SHP77 treated with DMSO at 0.1 percent for 48 hours (cell line): Measurements from ENCODE around the gene PTX4.

Experiments used
- DNase-seq: peaks from one replicate; lab custom pipeline; 2025; lab: John Stamatoyannopoulos, UW

The PTX4 gene

GRCh38 chr16:1488619-1489018 lies at the start of gene PTX4:
Gene PTX4 (minus strand): TSS chr16:1488944. CDS start chr16:1488909, 35 bp downstream.
- DNase-seq = no peak

GRCh38 chr16:1537763-1538289 lies 49.1 kb upstream of the PTX4 start:
- DNase-seq = no peak

DNA sequence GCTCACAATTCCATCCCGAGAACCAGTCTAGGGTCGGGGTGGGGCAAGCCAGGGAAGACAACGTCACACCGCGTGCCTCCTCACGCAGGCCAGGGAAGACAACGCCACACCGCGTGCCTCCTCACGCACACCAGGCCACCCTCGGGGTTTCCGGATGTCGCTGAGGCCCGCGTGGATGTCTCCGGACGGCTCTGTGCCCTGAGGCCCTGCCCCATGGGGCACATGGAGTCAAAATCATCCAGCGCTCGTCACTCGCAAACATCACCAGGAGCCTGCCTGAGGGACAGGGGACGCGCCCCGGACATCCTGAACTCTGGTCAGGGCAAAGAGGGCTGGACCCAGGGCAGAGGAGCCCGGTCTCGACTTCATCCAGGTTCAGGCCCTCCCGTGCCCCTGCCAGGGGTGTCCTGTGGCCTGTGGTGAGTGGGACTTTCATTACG lies 48.4 kb upstream of the PTX4 start:
- DNase-seq = no peak

GRCh38 chr16:1536601-1537000 lies 47.9 kb upstream of the PTX4 start:
- DNase-seq = no peak

DNA sequence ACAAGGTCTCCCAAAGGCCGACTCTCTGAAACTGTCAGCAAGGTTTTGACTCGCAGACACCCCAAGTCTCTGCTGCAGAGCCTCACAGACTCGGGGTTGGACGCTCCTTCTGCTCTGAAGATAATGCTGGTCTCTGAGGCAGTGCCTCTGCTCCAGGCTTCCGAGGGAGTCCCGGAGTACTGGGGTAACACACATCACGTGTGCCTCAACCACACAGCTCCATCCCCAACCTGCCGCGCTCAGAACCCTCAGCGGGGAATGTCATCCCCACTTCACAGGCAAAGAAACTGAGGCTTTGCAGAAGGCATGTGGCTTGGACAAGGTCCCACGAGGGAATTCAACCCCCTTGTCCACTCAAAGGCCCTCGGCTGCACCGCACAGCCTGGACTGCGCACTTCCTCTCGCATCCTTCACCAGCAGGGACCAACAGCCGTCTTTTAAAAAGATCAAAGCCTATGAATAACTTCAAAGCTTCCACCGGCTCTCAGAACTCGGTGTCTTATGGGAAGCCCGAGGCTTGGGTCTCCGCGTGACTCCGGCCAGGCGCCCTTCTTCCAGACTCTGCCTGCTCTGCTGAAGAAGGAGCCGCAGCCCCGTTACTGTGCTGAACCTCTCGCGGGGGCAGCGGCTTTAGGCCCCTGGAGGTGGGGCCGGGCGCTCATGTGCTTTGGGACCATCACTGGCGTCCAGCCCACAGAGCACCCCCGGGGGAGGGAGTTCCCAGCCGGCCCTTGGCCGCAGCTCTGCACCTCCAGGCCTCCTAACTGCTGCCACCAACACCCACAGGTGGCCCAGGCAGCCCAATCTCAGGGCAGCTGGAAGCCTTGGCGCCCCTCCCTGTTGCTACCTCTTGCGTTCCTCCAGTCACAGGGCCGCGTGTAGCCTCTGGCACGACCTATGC lies 46.9 kb upstream of the PTX4 start:
- no peak for DNase-seq

DNA sequence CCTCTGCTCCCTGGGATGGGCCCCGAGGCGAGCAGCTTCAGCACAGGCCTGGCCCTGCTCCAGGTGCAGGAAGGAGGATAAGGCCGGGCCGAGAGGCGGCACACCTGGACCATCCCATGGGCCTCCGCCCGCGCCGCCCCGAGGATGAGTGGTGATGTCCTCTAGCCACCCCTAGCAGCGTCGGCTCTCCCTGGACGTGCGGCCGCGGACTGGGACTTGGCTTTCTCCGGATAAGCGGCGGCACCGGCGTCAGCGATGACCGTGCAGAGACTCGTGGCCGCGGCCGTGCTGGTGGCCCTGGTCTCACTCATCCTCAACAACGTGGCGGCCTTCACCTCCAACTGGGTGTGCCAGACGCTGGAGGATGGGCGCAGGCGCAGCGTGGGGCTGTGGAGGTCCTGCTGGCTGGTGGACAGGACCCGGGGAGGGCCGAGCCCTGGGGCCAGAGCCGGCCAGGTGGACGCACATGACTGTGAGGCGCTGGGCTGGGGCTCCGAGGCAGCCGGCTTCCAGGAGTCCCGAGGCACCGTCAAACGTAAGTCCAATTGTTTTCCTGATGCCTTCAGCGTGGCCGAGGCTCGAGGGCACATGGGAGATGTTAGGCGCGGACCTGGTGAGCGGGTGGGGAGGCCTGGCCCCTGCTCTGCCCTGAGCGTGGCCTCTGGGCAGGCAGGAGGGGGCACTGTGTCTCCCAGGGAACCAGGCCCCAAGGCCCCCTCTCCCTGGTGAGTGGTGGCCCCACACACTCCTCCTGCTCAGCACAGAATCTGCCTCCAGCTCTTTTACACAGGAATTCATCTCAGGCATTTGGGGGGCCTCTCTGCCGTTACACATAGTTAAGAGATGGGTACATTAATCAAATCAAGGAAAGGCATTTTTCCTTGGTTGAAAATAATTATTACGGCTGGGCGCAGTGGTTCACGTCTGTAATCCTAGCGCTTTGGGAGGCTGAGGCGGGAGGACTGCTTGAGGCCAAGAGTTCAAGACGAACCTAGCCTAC lies 45.6 kb upstream of the PTX4 start:
- no peak for DNase-seq

GRCh38 chr16:1533443-1533951 lies 44.8 kb upstream of the PTX4 start, which contains the start of gene TMEM204:
Gene TMEM204 (plus strand): TSS chr16:1533666. CDS start chr16:1534276, 610 bp downstream.
- DNase-seq = no peak

GRCh38 chr16:1532771-1533170 lies 44.0 kb upstream of the PTX4 start:
- DNase-seq = no peak

DNA sequence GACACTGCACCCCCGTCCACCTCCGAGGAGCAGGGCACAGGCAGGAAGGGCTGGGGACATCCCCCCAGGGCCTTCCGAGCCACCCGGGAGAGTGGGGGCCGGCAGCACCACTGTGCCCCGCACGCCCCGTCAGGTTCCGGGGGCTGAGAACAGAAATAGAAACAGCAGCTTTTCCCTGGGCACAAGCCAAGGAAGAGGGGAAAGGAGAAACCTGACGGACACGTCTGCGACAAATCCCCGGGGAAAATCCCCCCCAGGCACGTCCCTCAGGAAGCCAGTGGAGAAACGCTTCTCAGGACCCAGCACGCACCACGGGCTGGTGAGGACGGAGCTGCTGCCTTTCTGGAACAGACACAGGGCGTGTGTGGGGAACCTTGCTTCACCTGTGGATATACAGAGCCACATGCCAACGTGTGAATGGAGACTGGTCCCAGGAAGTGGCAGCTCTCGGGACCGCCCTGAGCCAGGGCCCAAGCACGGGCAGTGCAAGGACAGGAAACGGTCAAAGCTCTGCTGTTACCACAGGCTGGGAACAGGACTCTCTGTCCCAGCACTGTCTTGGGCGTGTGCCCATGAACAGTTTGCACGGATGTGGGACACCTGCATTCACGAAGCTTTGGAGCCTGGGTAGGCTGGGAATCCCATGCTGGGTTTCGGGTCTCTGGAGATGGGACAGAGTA lies 43.5 kb upstream of the PTX4 start:
- no peak for DNase-seq

DNA sequence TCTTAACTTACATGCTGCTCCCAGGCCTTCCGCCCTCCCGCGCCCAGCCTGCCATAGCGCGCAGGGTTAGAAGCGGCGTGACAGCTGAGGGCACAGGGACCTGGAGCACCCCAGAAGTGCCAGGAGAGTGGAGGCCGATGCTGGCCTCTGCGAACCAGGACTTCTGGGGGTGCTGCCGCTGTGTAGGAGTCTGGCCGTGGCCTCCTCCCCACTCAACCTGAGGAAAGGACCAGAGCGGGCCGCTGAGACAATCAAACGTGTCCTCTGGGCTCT lies 42.8 kb upstream of the PTX4 start:
- no peak for DNase-seq

GRCh38 chr16:1530883-1531637 lies 42.3 kb upstream of the PTX4 start:
- DNase-seq = no peak

DNA sequence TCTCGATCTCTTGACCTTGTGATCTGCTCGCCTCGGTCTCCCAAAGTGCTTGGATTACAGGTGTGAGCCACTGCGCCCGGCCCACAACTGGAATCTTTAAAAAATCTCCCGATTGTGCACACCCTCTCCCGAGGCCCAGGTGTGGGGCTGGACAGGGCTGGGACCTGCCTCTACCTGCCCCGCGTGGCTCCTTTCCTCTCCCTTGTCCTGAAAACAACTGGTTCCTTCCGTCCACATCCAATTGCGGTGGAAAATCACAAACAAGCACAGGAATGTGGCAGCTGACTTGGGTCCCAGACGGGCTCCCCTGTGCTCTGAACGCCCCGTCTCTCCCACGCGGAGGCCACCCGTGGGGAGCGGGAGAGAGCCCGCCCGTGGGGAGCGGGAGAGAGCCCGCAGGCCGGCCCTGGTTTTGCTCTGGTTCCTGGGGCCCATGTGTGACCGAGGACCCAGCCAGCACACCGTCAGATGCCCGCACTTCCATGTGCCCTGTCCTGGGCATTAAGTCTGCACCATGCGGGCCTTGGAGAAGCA lies 41.7 kb upstream of the PTX4 start:
- DNase-seq = no peak

GRCh38 chr16:1528921-1529537 lies 40.3 kb upstream of the PTX4 start:
- no peak for DNase-seq

- no peak for DNase-seq
Observed at GRCh38 chr16:1527836-1528811, 39.4 kb upstream of the PTX4 start.

DNA sequence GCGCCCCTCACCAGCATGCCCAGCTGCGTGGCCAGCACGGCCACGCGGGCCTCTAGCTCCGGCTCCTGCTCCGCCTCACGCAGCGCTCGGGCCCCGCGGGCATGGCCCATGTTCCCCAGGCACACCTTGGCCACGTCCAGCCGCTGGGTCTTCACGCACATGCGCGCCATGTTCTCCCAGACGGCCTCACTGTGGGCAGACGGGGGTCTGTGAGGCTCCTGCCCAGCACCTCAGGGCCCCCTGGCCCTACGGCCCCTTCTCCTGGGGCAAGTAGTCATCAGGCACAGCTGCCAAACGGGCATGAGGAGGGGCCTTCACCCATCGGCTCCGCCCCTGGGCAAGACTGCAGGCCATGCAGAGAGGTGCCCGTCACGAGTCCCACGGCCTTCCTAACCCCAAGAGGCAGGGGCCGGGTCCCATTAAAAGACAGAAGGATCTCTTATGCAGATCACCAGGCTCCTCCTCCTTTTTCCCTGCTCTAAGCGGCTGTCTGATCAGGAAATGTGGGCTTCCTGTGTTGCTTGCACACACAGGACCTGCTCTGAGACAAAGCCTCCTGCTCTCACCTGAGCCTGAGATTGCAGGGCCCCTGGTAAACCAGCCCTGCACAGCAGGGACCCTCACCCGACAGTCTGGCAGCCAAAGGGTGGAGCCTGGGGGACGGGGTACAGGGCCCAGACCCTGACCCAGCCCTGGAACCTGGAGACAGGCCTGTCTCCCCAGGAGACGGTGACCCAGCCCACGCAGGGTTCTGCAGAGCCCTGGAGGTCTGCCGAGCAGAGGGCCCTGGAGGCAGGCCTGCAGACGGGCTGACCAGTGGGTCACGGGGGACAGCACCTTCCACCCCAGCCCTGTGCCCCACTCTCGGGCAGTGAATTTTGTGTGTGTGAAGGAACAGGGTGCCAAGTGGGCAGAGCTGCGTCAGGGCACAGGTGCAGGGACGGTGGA lies 38.1 kb upstream of the PTX4 start:
- DNase-seq = no peak

DNA sequence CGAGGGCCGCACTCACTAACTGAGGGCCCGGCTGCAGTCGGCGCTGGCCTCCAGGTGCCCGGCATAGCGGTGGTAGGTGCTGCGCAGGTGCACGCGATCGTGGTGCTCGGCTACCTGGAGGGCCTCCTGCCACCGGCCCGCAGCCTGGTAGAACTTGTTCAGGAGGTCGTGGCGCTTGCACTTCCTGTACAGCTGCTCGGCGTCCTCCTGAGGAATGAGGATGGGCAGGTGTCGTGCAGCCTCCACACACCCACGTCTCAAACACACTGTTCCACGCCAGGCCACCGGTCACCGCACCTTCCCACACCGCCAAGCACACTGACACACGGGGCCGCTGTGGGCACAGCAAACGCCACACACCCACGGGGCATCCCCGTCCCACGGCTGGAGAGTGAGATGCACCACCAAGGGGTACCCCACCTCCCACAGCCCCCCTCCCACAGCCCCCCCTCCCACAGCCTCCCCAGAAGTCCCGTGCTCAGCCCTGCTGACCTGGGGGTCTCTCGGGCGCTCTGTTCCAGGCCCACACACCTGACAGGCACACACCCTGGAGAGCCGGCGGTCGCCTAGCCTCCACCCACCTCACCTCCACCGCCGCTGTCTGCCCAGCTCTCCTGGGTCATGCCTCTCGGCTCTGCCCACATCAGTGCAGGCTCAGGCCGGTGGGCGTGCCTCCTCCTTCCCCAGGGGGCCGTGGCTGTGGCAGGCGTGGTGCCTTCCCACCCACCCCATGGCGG lies 37.3 kb upstream of the PTX4 start:
- DNase-seq = no peak

- no peak for DNase-seq
Observed at GRCh38 chr16:1524366-1524765, 35.6 kb upstream of the PTX4 start.
